ENCODE measurements around the gene RNF111. TPM values are rescaled to one million over a fixed set of nuclear protein-coding genes. Genes with fewer than 3 reads are reported as not detected.
A peak's percentile ranks its signal among the peaks of the same experiment; 100 is the strongest.

RNF111 gene
- total RNA-seq, 1 experiment from 2014 or later, result 12.9 TPM

GRCh38 chr15:59133929-59134427, 146.5 kb downstream of the RNF111 start:
- no peak for DNase-seq (ENCODE audit: low spot score)

- no peak for DNase-seq (ENCODE audit: low spot score)
Observed at GRCh38 chr15:59137566-59137965, 150.1 kb downstream of the RNF111 start.

GRCh38 chr15:59138243-59138642, 150.8 kb downstream of the RNF111 start:
- DNase-seq (ENCODE audit: low spot score), result peak; percentile 73

- no peak for DNase-seq (ENCODE audit: low spot score)
Observed at GRCh38 chr15:59140422-59141226, 153.2 kb downstream of the RNF111 start.

- no peak for DNase-seq (ENCODE audit: low spot score)
Observed at GRCh38 chr15:59143281-59143680, 155.8 kb downstream of the RNF111 start.

GRCh38 chr15:59144594-59144993, 157.1 kb downstream of the RNF111 start:
- peak; percentile 28 for DNase-seq (ENCODE audit: low spot score)

Other genes starting within 250 kb of the RNF111 start
- 138 and 145 TPM in 2 replicates for gene ADAM10, start 238.0 kb upstream of the RNF111 start, total RNA-seq (2014; rRNA removed; shearing (Covaris generic))
- gene MINDY2, start 216.4 kb upstream of the RNF111 start, total RNA-seq (2014; rRNA removed; shearing (Covaris generic)), result 11.0 and 16.2 TPM in 2 replicates
- 92.9 and 104 TPM in 2 replicates for gene SLTM, start 54.0 kb upstream of the RNF111 start, total RNA-seq (2014; rRNA removed; shearing (Covaris generic))
- 84.6 and 89.0 TPM in 2 replicates for gene CCNB2, start 117.5 kb downstream of the RNF111 start, total RNA-seq (2014; rRNA removed; shearing (Covaris generic))
- gene LDHAL6B, start 219.2 kb downstream of the RNF111 start, total RNA-seq (2014; rRNA removed; shearing (Covaris generic)), result not detected in 2 replicates

Measured in HT-29 (cell line).